MV-4-11 (cell line): ENCODE data around the gene GPX7.

ENCODE experiments used
- DNase-seq: peaks from one replicate; lab custom pipeline; 2025; lab: John Stamatoyannopoulos, UW

The GPX7 gene

DNA sequence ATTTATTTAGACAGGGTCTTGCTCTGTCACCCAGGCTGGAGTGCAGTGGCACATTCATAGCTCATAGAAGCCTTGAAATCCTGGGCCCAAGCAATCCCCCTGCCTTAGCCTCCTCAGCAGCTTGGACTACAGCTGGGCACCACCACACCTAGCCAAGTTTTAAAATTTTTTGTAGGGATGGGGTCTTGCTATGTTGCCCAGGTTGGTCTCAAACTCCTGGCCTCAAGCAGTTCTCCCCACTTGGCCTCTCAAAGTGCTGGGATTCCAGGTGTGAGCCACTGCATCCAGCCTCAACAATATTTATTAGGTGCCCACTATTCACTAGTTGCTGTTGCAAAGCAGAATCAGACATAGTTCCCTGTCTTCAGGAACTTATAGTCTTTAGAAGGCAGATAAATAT lies 14.1 kb upstream of the GPX7 start:
- no peak for DNase-seq

DNA sequence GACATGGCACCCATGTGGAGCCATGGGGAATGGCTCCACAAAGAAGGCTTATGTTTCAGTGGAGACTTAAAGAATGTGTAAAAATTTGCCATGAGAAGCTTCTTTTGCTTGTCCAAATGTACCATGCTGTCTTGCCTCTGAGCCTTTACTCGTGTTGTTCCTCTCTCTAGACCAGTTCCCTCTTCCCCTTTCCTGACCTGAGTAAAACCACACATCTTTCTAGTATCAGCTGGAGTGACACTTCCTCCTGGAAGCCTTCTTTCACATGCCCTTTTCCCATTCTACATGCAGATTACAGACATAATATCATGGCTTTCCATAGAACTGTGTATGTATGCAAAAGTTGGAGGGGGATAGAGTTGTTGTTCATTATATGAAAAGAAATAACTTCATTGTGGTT lies 13.6 kb upstream of the GPX7 start:
- peak; percentile 86 for DNase-seq

GRCh38 chr1:52590266-52590665 lies 11.9 kb upstream of the GPX7 start:
- DNase-seq: no peak

DNA sequence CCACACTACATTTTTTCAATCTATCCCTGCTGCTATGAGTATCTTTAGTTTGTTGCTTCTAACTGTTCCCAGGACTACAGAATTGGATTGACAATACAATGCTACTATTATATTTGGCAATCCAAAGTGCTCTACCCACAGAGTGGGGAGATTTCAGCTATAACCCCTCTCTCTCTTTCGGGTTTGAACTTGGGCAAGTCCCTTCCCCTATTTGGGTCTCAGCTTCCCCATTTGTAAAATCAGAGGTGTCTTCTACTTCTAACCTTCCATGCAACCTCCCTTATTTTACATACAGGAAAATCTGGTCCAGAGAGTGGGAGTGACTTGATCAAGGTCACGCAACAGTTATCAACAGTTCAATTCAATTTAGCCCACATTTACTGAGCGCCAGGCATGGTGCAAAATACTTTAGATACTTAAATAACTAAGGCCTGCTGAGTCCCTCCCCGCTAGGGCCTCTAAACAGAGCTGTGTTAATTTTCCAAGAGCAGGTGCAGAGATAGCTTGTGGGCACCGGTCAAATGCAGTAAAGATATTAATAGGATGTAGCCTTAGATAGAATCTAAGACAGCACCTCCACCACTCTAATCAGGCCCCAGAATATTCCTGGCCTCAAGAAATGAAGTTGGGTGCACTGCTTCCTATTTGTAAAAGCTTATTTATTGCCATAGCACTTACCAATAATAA lies 9.4 kb upstream of the GPX7 start:
- no peak for DNase-seq

DNA sequence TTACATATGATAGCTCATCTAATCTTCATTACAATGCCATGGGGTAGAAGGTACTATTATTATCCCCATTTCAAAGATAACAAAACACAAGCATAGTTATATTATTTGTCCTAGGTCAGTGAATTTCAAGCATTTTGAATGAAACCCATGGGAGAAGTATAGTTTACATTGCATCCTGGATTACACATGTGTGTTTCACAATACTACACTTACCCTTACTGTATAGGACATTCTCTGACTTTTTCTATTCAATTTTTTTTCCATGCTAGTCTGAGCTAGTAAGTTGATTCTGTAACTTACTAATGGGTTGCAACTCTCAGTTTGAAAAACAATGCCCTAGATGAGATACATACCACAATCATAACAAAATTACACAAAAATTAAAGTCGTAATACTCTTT lies 8.7 kb upstream of the GPX7 start:
- no peak for DNase-seq

DNA sequence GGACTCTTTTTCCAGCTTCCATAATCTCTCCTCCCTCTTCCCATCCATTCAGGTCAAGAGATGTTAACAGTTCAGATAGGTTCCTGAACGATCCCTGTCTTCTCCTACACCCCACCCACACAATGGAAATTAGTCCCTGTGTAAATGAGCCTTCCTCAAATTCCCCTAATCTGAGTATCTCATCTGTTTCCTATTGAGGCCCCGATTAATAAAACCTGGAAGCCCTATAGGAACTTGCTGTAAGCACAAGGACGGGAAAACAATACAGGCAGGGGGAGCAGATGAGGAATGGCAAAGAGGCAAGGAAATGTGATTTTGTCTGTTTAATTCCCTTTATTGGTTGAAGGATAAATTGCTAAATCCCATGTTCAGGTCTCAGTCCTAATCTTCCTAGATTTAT lies 7.1 kb upstream of the GPX7 start:
- DNase-seq: no peak

DNA sequence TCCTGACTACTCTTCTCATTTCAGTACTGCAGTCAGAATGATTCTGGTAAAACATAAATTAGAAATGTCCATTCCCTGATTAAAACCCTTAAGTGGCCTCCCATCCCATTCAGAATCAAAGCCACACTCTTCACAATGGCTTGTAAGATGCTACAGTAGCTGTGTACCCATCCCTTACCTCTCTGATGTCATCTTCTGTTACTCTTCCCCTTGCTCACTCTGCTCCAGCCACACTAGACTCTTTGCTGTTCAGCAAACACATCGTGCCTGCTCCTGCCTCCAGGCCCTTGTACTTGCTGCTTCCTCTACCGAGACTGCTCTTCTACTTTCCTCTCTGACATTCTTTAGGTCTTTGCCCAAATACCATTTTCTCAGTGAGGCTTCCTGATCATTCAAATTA lies 4.3 kb upstream of the GPX7 start:
- no peak for DNase-seq

- no peak for DNase-seq
Observed at GRCh38 chr1:52598729-52599128, 3.4 kb upstream of the GPX7 start.

DNA sequence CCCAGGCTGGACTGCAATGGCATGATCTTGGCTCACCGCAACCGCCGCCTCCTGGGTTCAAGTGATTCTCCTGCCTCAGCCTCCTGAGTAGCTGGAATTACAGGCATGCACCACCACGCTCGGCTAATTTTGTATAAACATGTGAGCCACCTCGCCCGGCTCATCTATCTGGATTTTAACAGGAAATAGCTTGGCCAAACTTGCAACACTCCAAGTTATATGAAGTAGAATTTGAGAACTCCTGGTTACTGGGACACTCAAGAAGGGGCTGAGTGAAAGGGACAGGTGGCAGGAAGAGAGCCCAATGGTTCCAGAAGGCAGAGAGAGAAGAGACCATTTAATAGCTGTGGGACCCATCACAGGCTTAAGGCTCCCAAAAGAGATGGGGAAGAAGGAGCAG lies 2.9 kb upstream of the GPX7 start:
- DNase-seq: no peak

GRCh38 chr1:52600533-52601179 lies 1.5 kb upstream of the GPX7 start:
- no peak for DNase-seq

DNA sequence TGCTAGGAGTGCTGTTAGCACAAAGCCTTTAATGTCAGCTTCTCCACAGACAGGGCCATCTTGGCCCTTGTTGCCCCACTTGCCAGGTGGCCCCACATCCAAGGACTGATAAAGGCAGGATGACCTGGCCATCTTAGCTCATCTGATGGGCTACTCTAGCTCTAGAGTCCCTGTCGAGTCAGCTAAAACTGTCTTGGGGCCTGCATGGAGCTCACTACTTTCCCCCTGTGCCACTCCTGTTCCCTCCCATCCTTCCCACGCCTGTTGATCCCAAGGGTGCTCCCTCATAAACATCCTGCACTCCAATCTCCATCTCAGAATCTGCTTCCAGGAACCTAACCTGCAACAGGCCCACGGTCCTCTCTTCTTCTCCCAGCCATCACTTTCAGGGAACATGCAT lies 652 bp upstream of the GPX7 start:
- no peak for DNase-seq

- no peak for DNase-seq
Observed at GRCh38 chr1:52602856-52603600, 857 bp downstream of the GPX7 start.

DNA sequence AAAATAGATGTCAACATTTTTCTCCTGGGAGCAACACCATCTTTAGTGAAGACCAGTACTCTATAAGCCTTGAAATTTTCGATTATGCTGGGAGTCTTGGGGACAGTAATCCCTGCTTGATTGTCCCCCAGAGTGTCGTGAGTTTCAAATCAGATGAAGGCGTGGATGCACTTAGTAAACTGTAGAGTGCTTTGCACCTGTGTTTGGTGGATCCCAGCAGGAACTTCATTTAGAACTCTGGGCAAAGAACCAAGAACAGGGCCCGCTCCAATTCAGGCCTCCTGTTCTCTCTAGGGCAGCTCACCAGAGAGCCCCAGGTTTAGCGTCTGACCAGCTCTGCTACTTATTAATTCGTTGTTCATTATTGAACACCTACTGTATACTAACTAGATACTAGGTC lies 1.5 kb downstream of the GPX7 start:
- DNase-seq: no peak

DNA sequence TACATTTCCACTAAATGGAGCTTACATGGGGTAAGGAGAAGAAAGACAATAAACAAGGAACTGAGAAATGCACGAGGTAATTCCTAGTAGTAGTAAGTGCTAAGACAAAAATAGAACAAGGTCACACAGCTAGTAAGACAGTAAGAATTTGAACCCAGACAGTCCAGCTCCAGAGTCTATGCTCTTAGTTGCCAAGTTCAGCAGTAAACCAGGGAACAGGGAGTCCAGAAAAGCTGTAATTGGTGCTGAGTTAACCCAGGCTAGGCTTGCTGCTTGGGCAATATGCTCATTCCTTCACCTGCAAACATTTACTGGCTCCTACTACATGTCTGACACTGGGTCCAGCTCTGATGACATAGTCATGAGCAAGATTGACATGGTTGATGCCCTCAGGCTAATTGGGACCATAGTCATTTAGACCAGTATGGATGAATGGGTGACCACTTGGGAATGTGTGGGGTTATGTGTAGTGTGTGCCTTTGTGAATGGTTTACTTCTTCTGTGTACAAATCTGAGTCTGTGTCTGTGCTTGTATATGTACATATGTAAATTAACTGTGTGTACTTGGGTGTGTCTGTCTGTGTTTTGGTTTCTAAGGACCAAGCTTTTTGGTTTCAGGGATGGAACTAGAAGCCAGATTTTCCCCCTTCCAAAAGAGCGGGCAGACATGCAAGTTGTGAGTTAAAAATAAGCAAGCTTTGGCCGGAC lies 2.0 kb downstream of the GPX7 start:
- DNase-seq: peak; percentile 31

- DNase-seq: no peak
Observed at GRCh38 chr1:52613636-52614373, 11.6 kb downstream of the GPX7 start.

GRCh38 chr1:52614671-52615070 lies 12.5 kb downstream of the GPX7 start:
- no peak for DNase-seq

- DNase-seq: no peak
Observed at GRCh38 chr1:52615489-52616042, 13.4 kb downstream of the GPX7 start.

GRCh38 chr1:52621950-52622349 lies 19.8 kb downstream of the GPX7 start:
- DNase-seq: no peak

- no peak for DNase-seq
Observed at GRCh38 chr1:52623812-52624211, 21.6 kb downstream of the GPX7 start.

DNA sequence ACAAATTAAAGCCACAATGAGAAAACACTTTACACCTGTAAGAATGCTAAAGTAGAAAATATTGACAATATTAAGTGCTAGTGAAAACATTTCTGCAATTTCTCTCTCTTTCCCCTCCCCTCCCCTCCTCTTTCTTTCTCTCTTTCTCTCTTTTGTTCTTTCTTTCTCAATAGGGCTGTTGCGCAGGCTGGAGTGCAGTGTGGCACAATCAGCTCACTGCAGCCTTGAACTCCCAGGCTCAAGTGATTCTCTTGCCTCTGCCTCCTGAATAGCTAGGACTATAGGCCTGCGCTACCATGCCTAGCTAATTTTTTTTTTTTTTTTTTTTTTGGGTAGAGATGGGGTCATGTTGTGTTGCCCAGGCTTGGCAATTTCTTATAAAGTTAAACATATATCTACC lies 24.9 kb downstream of the GPX7 start:
- DNase-seq: no peak

DNA sequence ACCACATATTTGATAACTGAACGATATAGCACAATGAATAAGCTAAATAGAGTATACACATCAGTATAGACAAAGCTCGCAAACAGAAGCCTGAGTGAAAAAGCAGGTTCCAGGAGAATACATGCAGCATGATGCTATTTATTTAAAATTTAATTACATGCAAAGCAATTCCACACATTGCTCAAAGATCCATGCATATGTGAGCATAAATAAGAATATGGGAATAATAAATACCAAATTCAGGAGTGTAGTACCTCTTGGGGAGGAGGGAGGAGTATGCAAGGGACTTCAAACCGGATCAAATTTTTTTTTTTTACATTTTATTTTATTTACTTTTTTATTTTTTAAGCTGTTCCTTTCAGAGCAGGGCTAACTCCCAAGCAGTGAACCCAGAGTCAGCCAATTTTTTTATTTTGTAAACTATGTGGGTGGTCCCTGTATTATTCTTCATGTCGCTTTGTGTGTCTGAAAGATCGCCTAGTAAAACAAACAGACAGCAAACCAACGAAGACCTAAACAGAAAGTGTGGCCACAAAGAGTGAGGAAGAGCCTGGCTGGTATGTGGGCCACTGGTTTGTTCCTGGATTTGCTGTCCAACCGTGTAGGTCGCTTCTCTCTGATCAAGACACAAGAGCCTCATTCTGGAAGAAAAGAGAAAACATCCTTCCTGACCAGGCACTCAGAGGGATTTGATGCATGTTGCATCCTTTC lies 26.6 kb downstream of the GPX7 start:
- DNase-seq: peak; percentile 16
